Endothelial cell of umbilical vein (primary cell): ENCODE results near the gene HECTD4.

Experiments used
- EZH2 ChIP-seq: IDR thresholded peaks from 2 replicates; pipeline ENCODE4 v1.6.1; 2012; ENCODE audit warnings: borderline replicate concordance, low read depth, mild to moderate bottlenecking, moderate library complexity, low read length, inconsistent platforms; ENCODE audit not compliant: severe bottlenecking
- POLR2A ChIP-seq: IDR thresholded peaks from 2 replicates; pipeline ENCODE4 v1.6.1; 2012; ENCODE audit warnings: low read depth, mild to moderate bottlenecking, control low read depth, low read length
- TF ChIP-seq, protein P1 (sequence below), 2 donors: IDR thresholded peaks; 1 replicate in 1 of 2; 2 replicates in 1 of 2; pipeline ENCODE4 v1.5.1; 2011; ENCODE audit warnings: low read length in 2 of 2, mild to moderate bottlenecking in 2 of 2, moderate library complexity in 2 of 2, control low read depth in 1 of 2, inconsistent platforms in 1 of 2, low read depth in 1 of 2; ENCODE audit not compliant: insufficient read depth in 1 of 2; ENCODE audit errors: extremely low read depth in 1 of 2

- TF ChIP-seq POLR2A (no peak), EZH2 (no peak)
- TF ChIP-seq, protein P1, sequence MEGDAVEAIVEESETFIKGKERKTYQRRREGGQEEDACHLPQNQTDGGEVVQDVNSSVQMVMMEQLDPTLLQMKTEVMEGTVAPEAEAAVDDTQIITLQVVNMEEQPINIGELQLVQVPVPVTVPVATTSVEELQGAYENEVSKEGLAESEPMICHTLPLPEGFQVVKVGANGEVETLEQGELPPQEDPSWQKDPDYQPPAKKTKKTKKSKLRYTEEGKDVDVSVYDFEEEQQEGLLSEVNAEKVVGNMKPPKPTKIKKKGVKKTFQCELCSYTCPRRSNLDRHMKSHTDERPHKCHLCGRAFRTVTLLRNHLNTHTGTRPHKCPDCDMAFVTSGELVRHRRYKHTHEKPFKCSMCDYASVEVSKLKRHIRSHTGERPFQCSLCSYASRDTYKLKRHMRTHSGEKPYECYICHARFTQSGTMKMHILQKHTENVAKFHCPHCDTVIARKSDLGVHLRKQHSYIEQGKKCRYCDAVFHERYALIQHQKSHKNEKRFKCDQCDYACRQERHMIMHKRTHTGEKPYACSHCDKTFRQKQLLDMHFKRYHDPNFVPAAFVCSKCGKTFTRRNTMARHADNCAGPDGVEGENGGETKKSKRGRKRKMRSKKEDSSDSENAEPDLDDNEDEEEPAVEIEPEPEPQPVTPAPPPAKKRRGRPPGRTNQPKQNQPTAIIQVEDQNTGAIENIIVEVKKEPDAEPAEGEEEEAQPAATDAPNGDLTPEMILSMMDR (IDR thresholded peaks at IDR 0.05; ENCODE audit: extremely low read depth in 1 of 2, insufficient read depth in 1 of 2, low read depth in 1 of 2, low read length in 2 of 2), result peak; percentile 11 to 19
These were observed 120.7 kb downstream of the HECTD4 start for GRCh38 chr12:112261559-112261958.
